ENCODE results near the gene TTC7B.

- no peak for TF ChIP-seq POLR2A (IDR thresholded peaks at IDR 0.05; ENCODE audit: low read depth, low read length)
- no peak for TF ChIP-seq MAX (IDR thresholded peaks at IDR 0.05; ENCODE audit: insufficient read depth, insufficient read length)
- no peak for TF ChIP-seq POLR2AphosphoS5 (IDR thresholded peaks at IDR 0.05; ENCODE audit: insufficient read depth, low read depth, low read length)
Observed at GRCh38 chr14:90566481-90566880, 249.7 kb downstream of the TTC7B start.

All from endothelial cell of umbilical vein (primary cell).